MG63 (cell line): ENCODE measurements around the gene PRKAA2. TPM values are rescaled to one million over a fixed set of nuclear protein-coding genes. Genes with fewer than 3 reads are reported as not detected.
"Not testable (repeated sequence)": the region's sequence is repeated elsewhere in the genome, so short reads cannot be mapped to it uniquely, and the experiment has no call there.

Experiments
- DNase-seq: peaks from one replicate; pipeline ENCODE4 v3.0.0-alpha.2; 2020
- H3K27me3 ChIP-seq: fragments of 250-450 bp; sonication (Bioruptor Pico); 2 replicates; pipeline ENCODE4 v1.5.1; 2020; ENCODE audit warnings: mild to moderate bottlenecking, moderate library complexity
- H3K36me3 ChIP-seq: fragments of 250-450 bp; sonication (Bioruptor Pico); 2 replicates; pipeline ENCODE4 v1.5.1; 2020; ENCODE audit warnings: mild to moderate bottlenecking, moderate library complexity
- H3K4me3 ChIP-seq: fragments of 250-450 bp; sonication (Bioruptor Pico); 2 replicates; pipeline ENCODE4 v1.5.1; 2020; ENCODE audit warnings: mild to moderate bottlenecking, moderate library complexity
- H3K9me3 ChIP-seq: fragments of 250-450 bp; sonication (Bioruptor Pico); 2 replicates; pipeline ENCODE4 v1.5.1; 2020; ENCODE audit warnings: mild to moderate bottlenecking, moderate library complexity
- total RNA-seq: library from RNA; depleted of rRNA; stranded (reverse); fragments of >200 nt; shearing (Covaris generic); gene quantifications from 2 replicates; pipeline ENCODE4 v1.2.3, GENCODE V29; 2014; ENCODE audit warnings: low replicate concordance; rRNA removed

The PRKAA2 gene
- 0.10 TPM in 2 replicates for total RNA-seq

DNA sequence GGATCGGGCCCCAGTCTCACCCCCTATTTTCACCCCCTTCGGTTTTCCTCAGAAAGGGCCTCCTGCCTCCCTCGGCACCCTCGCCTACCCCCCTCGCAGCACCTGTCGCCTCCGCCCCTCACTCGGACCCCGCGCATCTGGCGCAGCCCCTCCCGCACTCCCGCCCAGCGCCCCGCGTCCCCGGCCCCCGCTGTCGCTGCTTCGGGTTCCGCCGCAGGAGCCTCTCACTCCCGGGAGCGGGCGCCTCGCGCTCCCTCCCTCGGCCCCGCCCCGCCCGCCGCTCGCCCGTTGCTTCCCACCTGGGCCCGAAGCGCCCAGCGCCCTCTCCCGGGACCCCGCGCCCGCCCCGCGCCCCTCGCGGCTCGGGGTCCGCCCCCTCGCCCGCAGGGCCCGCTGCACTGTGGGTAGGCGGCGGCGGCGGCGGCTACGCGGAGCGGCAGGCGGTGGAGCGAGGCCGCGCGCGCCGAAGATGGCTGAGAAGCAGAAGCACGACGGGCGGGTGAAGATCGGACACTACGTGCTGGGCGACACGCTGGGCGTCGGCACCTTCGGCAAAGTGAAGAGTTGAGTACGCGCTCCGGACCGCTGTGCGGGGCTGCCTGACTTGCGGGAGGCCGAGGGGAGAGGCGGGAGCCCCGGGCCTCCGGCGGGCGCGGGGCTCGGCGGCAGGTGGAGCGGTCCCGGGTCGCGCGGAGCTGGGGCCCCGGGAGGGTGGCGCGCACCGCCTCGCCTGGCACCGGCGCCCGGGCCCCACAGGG, at the start of gene PRKAA2:
TSS of gene PRKAA2 (plus strand) at position 396 of the 758 bp plus-strand sequence. CDS start at position 470, 74 bp downstream.
- peak; percentile 53 for DNase-seq
- Histone ChIP-seq H3K4me3 (peak within 1 kb of the TSS; percentile 63), H3K9me3 (no peaks in the 10 kb centered on the region), H3K27me3 (no peaks in the 10 kb centered on the region), H3K36me3 (no peaks in the 10 kb centered on the region)

DNA sequence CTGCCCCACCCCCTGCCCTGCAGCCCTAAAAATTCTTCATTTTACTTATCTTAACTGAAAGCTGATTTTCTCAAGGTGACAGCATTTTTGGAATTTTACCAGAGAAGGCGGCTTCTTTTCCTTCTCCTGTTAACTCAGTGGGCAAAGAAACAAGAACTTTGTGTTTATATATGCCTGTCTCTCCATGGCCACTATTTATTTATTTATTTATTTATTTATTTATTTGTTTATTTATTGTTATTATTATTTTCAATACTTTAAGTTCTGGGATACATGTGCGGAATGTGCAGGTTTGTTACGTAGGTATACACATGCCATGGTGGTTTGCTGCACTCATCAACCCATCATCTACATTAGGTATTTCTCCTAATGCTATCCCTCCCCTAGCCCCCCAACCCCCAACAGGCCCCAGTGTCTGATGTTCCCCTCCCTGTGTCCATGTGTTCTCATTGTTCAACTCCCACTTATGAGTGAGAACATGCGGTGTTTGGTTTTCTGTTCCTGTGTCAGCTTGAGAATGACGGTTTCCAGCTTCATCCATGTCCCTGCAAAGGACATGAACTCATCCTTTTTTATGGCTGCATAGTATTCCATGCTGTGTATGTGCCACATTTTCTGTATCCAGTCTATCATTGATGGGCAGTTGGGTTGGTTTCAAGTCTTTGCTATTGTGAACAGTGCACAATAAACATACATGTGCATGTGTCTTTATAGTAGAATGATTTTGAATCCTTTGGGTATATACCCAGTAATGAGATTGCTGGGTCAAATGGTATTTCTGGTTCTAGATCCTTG, 49.5 kb upstream of the PRKAA2 start:
- H3K36me3 ChIP-seq, DNase-seq, H3K4me3 ChIP-seq, H3K27me3 ChIP-seq, H3K9me3 ChIP-seq: not testable (repeated sequence)

DNA sequence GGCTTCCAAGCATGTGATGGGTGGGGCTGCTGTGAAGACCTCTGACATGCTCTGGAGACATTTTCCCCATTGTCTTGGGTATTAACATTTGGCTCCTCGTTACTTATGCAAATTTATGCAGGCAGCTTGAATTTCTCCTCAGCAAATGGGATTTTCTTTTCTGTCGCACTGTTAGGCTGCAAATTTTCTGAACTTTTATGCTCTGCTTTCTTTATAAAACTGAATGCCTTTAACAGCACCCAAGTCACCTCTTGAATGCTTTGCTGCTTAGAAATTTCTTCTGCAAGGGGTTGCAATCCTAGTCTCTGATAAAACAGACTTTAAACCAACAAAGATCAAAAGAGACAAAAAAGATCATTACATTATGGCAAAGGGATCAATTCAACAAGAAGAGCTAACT, 35.0 kb upstream of the PRKAA2 start:
- DNase-seq, H3K36me3 ChIP-seq: not testable (repeated sequence)

DNA sequence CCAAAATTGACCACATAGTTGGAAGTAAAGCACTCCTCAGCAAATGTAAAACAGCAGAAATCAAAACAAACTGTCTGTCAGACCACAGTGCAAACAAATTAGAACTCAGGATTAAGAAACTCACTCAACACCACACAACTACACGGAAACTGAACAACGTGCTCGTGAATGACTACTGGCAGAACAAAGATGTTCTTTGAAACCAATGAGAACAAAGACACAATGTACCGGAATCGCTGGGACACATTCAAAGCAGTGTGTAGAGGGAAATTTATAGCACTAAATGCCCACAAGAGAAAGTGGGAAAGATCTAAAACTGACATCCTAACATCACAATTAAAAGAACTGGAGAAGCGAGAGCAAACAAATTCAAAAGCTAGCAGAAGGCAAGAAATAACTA, 34.3 kb upstream of the PRKAA2 start:
- not testable (repeated sequence) for DNase-seq, H3K36me3 ChIP-seq, H3K27me3 ChIP-seq, H3K9me3 ChIP-seq, H3K4me3 ChIP-seq

More for the DNA sequence above, 35.0 kb upstream of the PRKAA2 start:
- H3K9me3 ChIP-seq, H3K4me3 ChIP-seq, H3K27me3 ChIP-seq: not testable (repeated sequence)

DNA sequence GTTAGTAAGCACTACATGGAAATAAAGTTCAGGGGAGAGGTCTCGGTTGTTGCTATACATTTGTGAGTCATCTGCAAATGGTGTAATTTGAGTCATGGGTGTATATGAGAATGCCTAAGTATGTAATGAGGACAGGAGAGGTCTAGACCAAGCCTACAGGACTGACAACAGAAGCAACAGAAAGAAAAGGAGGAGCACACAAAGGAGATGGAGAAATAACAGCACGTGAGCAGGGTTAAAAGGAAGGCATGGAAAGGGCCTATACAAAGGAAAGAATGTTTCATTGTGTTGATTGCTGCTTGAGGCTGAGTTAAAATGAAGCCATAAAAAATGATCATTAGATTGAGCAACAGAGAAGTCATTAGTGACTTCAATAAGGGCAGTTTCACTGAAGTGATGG, 28.0 kb upstream of the PRKAA2 start:
- Histone ChIP-seq H3K27me3 (no peaks in the 10 kb centered on the region), H3K9me3 (no peaks in the 10 kb centered on the region), H3K4me3 (no peak overlapping the region), H3K36me3 (no peaks in the 10 kb centered on the region)
- DNase-seq = no peak

DNA sequence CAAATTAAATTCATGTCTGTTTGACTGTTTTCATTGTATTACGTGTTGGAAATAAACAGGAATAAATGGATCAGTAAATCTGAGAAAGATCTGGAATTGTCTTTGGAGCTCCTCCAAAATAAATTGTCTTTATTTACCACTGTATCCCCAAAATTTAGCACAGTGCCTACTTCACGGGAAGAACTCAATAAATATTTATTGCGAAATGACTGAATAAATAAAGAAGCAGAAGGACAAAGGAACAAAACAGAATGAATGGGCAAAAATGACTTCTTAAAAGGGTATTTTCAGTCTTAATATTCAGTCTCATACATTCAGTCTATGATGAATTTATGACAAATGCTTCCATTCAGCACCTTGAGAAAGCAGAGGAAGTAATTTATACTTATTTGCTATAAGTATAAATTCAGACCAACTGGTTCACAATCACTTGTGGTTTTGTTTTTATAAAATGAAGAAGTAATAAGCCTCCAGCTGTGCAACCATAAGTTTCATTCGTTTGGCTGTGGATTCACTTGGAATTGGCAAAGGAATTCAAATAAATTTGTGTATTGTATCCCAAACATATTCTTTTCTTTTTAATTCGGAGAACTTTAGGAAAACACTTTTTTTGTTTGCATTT, 19.2 kb upstream of the PRKAA2 start:
- no peak overlapping the region for H3K4me3 ChIP-seq

DNA sequence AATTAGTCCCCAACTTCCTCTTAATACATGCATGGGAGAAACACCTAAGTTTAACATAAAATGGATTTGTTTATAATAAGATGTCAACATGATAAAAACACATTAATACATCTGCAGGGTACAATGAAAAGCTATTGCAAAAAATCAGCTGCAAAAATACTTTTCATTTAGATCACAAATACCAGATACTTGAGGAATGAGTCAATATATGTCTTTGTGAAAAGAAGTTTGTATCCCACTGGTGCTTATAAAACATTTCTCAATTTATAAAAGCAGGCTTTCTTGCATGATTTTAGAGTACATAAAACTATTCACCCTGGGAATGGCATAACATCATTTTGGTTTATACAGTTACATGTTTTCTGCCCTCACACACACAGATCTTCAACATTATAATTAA, 18.6 kb upstream of the PRKAA2 start:
- Histone ChIP-seq H3K27me3 (no peaks in the 10 kb centered on the region), H3K9me3 (no peaks in the 10 kb centered on the region), H3K36me3 (no peaks in the 10 kb centered on the region), H3K4me3 (no peak overlapping the region)
- no peak for DNase-seq

More for the DNA sequence above, 19.2 kb upstream of the PRKAA2 start:
- Histone ChIP-seq H3K27me3 (no peaks in the 10 kb centered on the region), H3K36me3 (no peaks in the 10 kb centered on the region), H3K9me3 (no peaks in the 10 kb centered on the region)
- DNase-seq = no peak

DNA sequence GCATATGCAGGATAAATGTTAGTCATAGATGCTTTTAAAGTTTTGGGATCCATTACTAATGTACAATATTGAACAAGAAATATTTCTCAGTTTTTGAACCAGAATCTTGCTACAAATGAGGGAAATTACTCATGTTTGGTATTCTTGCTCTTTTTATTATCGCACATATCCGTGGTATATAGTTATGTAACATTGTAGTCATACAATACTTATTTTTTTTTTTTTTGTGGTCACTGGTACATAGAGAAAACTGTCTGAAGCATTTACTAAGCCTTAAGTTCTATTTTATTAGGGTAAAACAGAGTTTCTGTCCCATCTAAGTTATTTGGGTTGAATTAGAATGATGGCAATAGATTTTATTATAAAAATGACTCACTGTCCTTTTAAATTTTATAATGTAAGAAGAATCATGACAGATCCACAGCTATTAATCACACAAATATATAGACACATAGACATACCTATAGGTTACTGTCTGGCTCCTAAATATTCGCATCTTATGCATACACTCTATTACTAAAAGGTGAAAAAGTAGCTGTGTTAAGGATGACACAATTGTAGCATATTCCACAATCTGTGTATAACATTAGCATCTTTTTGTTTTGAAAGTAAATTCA, 18.0 kb upstream of the PRKAA2 start:
- H3K36me3 ChIP-seq = no peaks in the 10 kb centered on the region
- H3K9me3 ChIP-seq = no peaks in the 10 kb centered on the region
- DNase-seq = no peak
- no peaks in the 10 kb centered on the region for H3K27me3 ChIP-seq
- no peak overlapping the region for H3K4me3 ChIP-seq

DNA sequence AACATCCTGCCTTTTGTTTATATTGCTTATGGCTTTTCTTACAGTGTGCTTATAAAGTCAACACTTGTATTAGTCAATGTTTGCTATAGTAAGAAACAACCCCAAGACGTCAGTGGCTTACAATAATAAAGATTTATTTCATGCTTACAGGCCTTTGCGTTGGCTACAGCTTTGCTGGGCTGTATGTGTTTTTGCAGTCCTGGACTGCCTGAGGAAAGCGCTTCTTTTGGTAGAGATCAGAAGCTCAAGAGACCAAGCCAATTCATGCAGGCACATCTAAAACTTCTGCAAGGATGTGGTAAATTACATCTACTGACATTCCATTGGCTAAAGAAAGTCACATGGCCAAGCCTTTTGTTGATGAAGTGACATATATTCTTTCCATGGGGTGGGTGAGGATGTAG, 17.5 kb upstream of the PRKAA2 start:
- DNase-seq = peak; percentile 7

DNA sequence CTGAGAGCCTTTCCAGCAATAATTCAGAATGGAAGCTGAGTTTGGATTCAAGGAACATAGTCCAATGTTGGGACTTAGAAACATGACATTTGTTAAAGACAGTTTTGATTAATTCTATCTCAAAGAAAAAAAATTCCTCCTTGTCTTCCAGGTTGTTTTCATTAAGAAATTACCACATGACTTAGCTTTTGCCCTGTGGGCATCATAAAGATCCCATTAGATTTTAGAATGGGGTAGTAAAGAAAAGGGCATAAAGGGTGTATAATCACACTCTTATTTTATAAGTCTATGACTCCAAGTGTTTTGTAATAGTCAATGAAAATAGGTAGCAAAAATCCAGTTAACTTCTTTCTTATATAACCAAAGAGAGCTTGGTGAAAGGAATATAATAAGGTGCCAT, 14.3 kb upstream of the PRKAA2 start:
- Histone ChIP-seq H3K36me3 (no peaks in the 10 kb centered on the region), H3K9me3 (no peaks in the 10 kb centered on the region), H3K27me3 (no peaks in the 10 kb centered on the region), H3K4me3 (no peak overlapping the region)
- DNase-seq = no peak

More for the DNA sequence above, 17.5 kb upstream of the PRKAA2 start:
- H3K36me3 ChIP-seq = no peaks in the 10 kb centered on the region
- no peaks in the 10 kb centered on the region for H3K27me3 ChIP-seq
- no peaks in the 10 kb centered on the region for H3K9me3 ChIP-seq
- H3K4me3 ChIP-seq = no peak overlapping the region

DNA sequence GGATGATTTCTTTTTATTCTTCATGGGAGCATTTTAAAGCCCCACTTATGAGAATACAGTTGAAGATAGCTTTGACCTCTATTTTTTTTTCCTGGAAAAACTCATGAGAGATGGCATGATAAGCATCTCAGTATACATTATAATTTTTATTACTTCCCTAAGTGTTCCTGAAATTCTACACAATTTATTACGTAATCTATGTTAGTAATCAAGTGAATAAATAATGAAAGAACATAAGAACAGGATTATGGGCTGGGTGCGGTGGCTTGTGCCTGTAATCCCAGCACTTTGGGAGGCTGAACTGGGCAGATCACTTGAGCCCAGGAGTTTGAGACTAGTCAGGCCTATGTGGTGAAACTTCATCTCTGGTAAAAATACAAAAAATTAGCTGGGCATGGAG, 13.2 kb upstream of the PRKAA2 start:
- DNase-seq = no peak
- no peaks in the 10 kb centered on the region for H3K27me3 ChIP-seq
- no peaks in the 10 kb centered on the region for H3K36me3 ChIP-seq
- no peaks in the 10 kb centered on the region for H3K9me3 ChIP-seq
- no peak overlapping the region for H3K4me3 ChIP-seq

DNA sequence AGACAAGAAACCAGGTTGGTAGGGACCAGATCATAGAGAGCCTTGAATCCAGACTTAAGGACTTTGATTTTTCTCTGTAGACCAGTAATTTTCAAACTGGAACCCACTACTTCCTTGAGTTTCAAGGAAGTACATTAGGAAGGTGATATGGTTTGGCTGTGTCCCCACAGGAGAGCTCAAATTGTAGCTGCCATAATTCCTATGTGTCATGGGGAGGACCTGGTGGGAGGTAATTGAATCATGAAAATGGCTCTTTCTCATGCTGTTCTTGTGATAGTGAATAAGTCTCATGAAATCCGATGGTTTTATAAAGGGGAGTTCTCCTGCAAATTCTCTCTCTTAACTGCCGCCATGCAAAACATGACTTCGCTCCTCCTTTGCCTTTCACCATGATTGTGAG, 10.1 kb upstream of the PRKAA2 start:
- no peak for DNase-seq
- Histone ChIP-seq H3K36me3 (no peaks in the 10 kb centered on the region), H3K9me3 (no peaks in the 10 kb centered on the region), H3K27me3 (no peaks in the 10 kb centered on the region), H3K4me3 (no peak overlapping the region)

DNA sequence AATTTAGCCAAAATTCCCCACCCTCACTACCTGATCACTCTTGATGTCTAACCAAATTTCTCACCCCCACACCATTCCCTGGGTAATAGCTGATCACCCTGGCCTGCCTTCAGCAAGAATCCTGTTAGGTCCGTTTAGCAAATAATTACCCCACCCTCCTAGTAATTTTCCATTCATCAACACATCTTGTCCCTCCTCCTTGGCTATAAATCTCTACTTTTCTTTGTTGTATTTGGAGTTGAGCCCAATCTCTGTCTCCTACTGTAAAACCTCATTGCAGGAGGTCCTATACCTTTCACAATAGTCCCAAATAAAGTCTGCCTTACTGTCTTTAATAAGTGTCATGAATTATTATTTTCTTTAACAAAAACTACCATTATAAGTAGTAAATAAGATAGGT, 6.9 kb upstream of the PRKAA2 start:
- no peak overlapping the region for H3K4me3 ChIP-seq
- no peaks in the 10 kb centered on the region for H3K27me3 ChIP-seq
- DNase-seq = no peak
- no peaks in the 10 kb centered on the region for H3K36me3 ChIP-seq
- H3K9me3 ChIP-seq = no peaks in the 10 kb centered on the region

DNA sequence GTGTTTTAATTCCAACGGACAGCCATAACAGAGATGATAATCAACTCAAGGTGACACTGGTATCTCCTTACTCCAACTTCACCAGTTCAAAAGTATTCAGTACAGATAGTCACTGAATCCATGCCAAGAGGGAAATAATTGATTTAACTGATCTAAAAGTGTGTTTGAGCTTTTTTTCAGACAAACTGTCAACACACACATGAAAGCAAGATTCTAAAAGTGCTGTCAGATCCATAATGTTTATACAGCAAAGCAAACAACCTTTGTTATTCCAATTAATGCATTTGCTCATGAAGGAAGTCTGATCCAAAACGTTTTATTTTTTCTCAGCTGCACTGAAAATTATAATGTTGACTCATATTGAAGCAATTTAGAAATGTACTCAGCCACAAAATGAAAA, 5.9 kb upstream of the PRKAA2 start:
- Histone ChIP-seq H3K27me3 (no peaks in the 10 kb centered on the region), H3K4me3 (no peak overlapping the region), H3K36me3 (no peaks in the 10 kb centered on the region), H3K9me3 (no peaks in the 10 kb centered on the region)
- no peak for DNase-seq

DNA sequence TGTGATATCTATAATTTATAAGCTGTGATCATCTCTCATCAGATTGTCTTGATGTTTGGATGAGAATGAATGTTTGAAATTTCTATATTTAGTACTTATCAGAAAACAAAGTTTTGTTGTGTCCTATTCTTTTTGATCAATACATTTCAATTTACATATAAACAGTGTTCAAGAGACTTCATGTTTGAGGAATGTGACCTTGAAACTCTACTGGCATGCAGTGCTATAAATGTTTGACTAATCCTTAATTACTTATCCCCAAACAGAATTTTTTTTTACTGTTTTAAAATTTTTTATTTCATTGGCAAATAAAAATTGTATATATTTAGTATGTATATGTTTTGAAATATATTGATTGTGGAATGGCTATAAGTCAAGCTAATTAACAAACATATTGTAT, 1.5 kb upstream of the PRKAA2 start:
- DNase-seq = no peak
- H3K36me3 ChIP-seq = no peaks in the 10 kb centered on the region
- no peaks in the 10 kb centered on the region for H3K9me3 ChIP-seq
- peak overlapping the region; percentile 63 for H3K4me3 ChIP-seq
- no peaks in the 10 kb centered on the region for H3K27me3 ChIP-seq

DNA sequence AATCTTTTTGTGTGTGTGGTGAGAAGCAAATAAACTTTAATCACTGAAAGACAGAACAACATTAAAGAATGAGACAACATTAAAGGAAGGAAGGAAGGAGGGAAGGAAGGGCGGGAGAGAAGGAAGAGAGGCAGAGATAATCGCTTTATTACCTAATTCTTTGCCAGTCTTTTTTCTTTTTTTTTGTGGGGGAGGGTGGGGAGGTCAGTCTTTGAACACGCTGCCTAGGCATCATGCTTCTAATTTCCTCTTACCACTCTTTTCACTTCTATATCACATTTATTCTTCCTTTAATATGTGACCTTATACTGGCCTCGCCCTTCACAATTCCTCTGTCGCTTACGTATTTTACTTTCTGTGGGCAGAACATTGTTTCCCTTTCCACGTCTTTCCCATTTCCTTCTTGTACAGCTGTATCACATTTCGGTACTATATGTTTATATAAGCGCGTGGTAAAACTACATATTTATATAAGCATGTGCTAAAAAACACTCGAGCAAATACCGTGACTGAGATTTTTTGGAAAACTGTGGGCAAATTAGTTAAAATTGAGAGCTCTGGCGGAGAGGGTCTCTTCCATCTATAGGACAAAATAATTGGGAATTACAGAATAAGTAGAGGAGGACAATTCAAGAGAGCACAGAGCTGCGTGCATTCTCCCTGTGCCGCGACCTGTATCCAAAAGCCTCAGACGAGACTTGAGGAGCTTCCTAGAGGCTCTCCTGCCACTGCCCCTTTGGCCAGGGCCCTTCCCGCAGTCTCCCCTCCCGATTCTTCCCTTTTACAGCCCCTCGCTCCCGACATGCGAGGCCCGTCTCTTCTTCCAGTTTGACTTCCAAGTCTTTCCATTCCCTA, 823 bp upstream of the PRKAA2 start:
- H3K27me3 ChIP-seq = no peaks in the 10 kb centered on the region
- no peaks in the 10 kb centered on the region for H3K9me3 ChIP-seq
- DNase-seq = peak; percentile 23
- H3K36me3 ChIP-seq = no peaks in the 10 kb centered on the region
- peak overlapping the region; percentile 63 for H3K4me3 ChIP-seq
